Endothelial cell (in vitro differentiated cells): ENCODE results near the gene TMTC4. TPM values are rescaled to one million over a fixed set of nuclear protein-coding genes. Genes with fewer than 3 reads are reported as not detected.

Source experiments
- DNase-seq: peaks from one replicate; pipeline ENCODE4 v3.0.0; 2021; ENCODE audit warnings: low spot score
- H3K27ac Mint-ChIP-seq: one replicate; pipeline ENCODE4 v1.8.0; 2021; ENCODE audit warnings: mixed read lengths, inconsistent platforms; ENCODE audit not compliant: unreplicated experiment
- H3K27me3 Mint-ChIP-seq: one replicate; pipeline ENCODE4 v1.8.0; 2021; ENCODE audit warnings: mild to moderate bottlenecking, moderate library complexity, mixed read lengths, inconsistent platforms; ENCODE audit not compliant: unreplicated experiment
- H3K36me3 Mint-ChIP-seq: one replicate; pipeline ENCODE4 v1.8.0; 2021; ENCODE audit warnings: mild to moderate bottlenecking, low read depth, mixed read lengths, inconsistent platforms; ENCODE audit not compliant: unreplicated experiment
- H3K4me1 Mint-ChIP-seq: one replicate; pipeline ENCODE4 v1.8.0; 2021; ENCODE audit warnings: mild to moderate bottlenecking, mixed read lengths, inconsistent platforms; ENCODE audit not compliant: unreplicated experiment
- H3K4me3 Mint-ChIP-seq: one replicate; pipeline ENCODE4 v1.8.0; 2021; ENCODE audit warnings: mild to moderate bottlenecking, mixed read lengths, inconsistent platforms; ENCODE audit not compliant: unreplicated experiment
- H3K9me3 Mint-ChIP-seq: one replicate; pipeline ENCODE4 v1.8.0; 2021; ENCODE audit warnings: mixed read lengths, inconsistent platforms; ENCODE audit not compliant: unreplicated experiment
- total RNA-seq: library from RNA; stranded (reverse); fragmentation: NEBNext Ultra II Directional; extraction: Animal tissue kit (Norgen Biotek cat#: 25700); gene quantifications from one replicate; pipeline ENCODE4 v1.2.1, GENCODE V29; 2021; ENCODE audit not compliant: unreplicated experiment
- TF ChIP-seq, protein P1 (sequence below): fragments of 200-600 bp; sonication (generic); IDR thresholded peaks from one replicate; pipeline ENCODE4 v1.5.0; 2021; ENCODE audit warnings: antibody characterized with exemption; ENCODE audit not compliant: unreplicated experiment

TMTC4 gene
- total RNA-seq, 1 donor from 2014 or later: 40.1 TPM

DNA sequence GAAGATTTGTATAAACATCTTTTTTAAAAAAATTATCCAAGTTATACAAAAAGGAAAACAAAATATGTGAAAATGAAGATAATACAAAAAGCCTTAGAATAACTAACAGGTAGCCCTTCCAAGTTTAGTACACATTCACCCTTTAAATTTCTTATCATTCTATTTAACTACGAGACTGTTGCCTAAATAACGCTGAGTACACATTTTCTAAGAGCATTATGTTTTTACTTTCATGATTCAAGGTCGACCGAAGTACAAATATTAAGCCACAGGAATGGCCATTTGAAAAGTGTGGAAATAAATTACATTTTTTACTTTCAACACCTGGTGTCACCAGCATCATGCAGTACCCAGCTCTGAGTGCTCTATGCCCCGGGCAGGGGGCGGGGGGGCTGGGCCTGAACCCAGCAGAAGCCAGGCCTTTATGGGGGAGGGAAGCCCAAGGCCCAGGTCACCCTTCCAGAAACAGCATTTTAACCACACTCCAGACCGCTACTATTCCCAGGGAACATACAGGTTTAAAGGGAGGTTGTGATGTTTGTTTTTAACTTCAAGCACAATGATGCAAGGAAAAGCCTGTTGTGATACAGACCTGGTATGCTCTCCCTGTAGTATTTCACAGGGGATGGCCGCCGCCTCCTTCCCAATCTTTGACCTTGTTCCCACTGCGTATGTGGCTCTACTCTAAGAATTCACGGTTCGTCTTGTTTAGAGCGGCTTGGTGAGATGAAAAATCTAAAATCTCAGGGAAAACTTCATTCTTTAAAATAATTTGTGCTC lies 110.0 kb downstream of the TMTC4 start:
- no peak for DNase-seq
- Mint-ChIP-seq H3K4me1 (no peaks in the 10 kb centered on the region), H3K36me3 (peaks cover 18% of the 10 kb centered on the region), H3K9me3 (no peaks in the 10 kb centered on the region), H3K4me3 (no peak overlapping the region), H3K27me3 (peaks cover 5% of the 10 kb centered on the region), H3K27ac (no peak overlapping the region)
- TF ChIP-seq, protein P1, sequence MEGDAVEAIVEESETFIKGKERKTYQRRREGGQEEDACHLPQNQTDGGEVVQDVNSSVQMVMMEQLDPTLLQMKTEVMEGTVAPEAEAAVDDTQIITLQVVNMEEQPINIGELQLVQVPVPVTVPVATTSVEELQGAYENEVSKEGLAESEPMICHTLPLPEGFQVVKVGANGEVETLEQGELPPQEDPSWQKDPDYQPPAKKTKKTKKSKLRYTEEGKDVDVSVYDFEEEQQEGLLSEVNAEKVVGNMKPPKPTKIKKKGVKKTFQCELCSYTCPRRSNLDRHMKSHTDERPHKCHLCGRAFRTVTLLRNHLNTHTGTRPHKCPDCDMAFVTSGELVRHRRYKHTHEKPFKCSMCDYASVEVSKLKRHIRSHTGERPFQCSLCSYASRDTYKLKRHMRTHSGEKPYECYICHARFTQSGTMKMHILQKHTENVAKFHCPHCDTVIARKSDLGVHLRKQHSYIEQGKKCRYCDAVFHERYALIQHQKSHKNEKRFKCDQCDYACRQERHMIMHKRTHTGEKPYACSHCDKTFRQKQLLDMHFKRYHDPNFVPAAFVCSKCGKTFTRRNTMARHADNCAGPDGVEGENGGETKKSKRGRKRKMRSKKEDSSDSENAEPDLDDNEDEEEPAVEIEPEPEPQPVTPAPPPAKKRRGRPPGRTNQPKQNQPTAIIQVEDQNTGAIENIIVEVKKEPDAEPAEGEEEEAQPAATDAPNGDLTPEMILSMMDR: no peak

DNA sequence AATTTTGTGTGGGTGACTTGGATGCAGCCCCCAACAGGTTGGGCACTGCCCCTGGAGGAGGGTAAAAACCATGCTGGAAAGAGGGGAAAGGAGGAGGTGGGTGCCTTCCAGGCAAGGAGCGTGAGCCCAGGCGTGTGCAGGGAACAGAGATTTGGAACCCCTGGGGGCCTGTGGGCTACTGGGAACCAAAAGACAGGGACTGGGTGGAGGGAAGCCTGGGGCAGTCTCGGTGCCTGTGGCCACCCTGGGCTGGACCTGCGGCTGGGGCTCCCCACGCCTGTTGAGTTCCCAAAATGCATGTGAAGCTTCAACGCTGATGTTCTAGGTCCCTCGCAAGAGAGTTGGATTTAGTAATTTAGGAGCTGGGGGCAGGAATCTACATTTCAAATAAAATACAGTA lies 110.8 kb downstream of the TMTC4 start:
- TF ChIP-seq, protein P1: no peak
- H3K27ac Mint-ChIP-seq: no peak overlapping the region

DNA sequence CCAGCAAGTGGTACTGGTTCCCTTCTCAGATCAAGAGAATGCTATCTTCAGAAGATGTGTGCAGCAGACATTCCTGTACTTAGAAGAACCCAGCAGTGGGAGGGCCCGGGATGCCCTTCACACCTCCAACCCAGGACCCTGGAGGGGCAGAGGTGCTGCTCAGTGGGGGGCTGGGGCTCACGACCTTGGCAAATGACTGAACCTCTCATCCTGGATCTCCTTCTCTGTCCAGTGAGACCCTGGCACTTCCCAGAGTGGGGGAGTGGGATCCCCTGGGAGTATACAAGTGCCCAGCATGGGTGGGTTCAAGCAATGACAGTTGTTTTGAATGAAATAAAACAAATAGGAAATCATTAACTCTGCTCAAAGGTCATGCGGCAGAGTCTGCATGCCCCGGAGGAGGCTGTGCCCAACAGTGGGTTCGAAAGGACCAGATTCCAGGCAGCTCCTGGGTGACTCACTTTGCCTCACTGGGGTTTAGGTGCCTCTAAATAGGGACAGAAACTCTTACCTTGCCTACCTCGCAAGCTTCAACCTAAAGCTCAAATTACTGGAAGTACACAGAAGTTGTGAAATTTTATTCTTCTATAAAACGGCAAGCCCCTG lies 112.9 kb downstream of the TMTC4 start:
- no peaks in the 10 kb centered on the region for H3K4me1 Mint-ChIP-seq
- H3K9me3 Mint-ChIP-seq: no peaks in the 10 kb centered on the region
- H3K4me3 Mint-ChIP-seq: no peak overlapping the region
- no peak for DNase-seq
- H3K36me3 Mint-ChIP-seq: peaks cover 9% of the 10 kb centered on the region
- H3K27ac Mint-ChIP-seq: no peak overlapping the region
- peaks cover 5% of the 10 kb centered on the region for H3K27me3 Mint-ChIP-seq
- TF ChIP-seq, protein P1: no peak

More for the DNA sequence above, 110.8 kb downstream of the TMTC4 start:
- Mint-ChIP-seq H3K4me1 (no peaks in the 10 kb centered on the region), H3K27me3 (peaks cover 5% of the 10 kb centered on the region), H3K9me3 (no peaks in the 10 kb centered on the region), H3K4me3 (no peak overlapping the region), H3K36me3 (peaks cover 18% of the 10 kb centered on the region)
- no peak for DNase-seq

DNA sequence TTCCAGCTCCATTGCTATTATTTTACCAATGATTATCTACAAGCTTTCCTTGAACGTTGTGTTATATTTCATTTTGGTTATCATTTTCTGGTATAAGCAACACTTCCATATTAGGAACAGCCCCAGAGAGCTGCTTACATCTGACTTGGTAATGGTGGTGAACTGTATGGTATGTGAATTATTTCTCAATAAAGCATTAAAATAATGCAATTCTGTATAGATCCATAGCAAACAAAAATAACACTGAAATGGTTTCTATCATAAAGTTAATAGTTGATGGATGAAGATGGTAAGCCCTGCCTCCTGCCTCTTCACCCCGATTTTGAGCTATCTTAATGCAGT lies 113.5 kb downstream of the TMTC4 start:
- TF ChIP-seq, protein P1: no peak
- no peaks in the 10 kb centered on the region for H3K9me3 Mint-ChIP-seq

DNA sequence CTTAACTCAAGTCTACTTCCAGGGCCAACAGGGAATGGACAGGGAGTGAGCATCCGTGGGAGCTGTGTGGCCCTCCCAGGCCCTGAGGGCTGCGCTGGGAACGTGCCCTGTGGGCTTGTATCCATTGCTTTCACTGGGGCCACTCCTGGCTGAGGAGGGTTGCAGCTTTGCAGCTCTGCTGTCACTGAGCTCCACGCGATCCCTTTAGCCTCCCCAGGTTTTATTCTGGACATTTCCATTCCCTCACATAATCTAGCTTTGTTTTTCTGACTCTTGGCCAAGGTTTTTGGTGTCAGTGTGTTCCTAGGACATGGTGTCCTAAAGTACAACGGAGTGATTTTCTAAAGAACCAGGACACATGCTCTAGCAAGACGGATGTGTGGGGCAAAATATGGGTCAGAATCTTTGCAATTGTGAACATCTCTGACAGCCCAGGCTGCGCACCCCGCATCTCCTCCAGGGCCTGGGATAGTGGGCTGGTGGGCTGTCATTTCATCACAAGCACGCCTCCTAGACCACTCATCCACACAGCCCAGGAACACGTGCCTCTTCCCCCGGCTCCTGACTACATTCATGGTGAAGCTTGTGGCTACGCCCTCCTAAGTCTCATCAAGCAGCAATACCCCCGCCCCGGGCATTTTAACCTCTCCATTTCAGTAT lies 114.0 kb downstream of the TMTC4 start:
- Mint-ChIP-seq H3K4me3 (no peak overlapping the region), H3K4me1 (no peaks in the 10 kb centered on the region), H3K36me3 (peaks cover 5% of the 10 kb centered on the region), H3K27ac (no peak overlapping the region), H3K27me3 (peaks cover 2% of the 10 kb centered on the region), H3K9me3 (no peaks in the 10 kb centered on the region)
- DNase-seq: no peak
- TF ChIP-seq, protein P1: no peak

More for the DNA sequence above, 113.5 kb downstream of the TMTC4 start:
- DNase-seq: no peak
- H3K36me3 Mint-ChIP-seq: peaks cover 7% of the 10 kb centered on the region
- no peak overlapping the region for H3K27ac Mint-ChIP-seq
- H3K4me3 Mint-ChIP-seq: no peak overlapping the region
- peaks cover 3% of the 10 kb centered on the region for H3K27me3 Mint-ChIP-seq
- H3K4me1 Mint-ChIP-seq: no peaks in the 10 kb centered on the region
